SK-N-MC (cell line): Measurements from ENCODE around the gene AGMAT.

Source experiments
- DNase-seq: peaks from one replicate; pipeline ENCODE4 v3.0.0-alpha.2; 2011; ENCODE audit warnings: low read depth, low spot score
- H3K27ac ChIP-seq: fragments of 200-600 bp; sonication (generic); 2 replicates; pipeline ENCODE4 v1.5.1; 2016; ENCODE audit warnings: mixed run types
- H3K36me3 ChIP-seq: fragments of 200-600 bp; sonication (generic); 2 replicates; pipeline ENCODE4 v1.6.1; 2017; ENCODE audit warnings: antibody characterized with exemption, low read length, mixed read lengths; ENCODE audit not compliant: insufficient read depth
- H3K4me3 ChIP-seq: fragments of 200-600 bp; sonication (generic); 2 replicates; pipeline ENCODE4 v1.5.1; 2016
- H3K9ac ChIP-seq: fragments of 200-600 bp; sonication (generic); 2 replicates; pipeline ENCODE4 v1.8.0; 2017; ENCODE audit warnings: mixed run types, mixed read lengths; ENCODE audit not compliant: insufficient read length
- H3K9me3 ChIP-seq: fragments of 200-600 bp; sonication (generic); 2 replicates; pipeline ENCODE4 v1.6.1; 2017; ENCODE audit warnings: low read depth, mild to moderate bottlenecking, antibody characterized with exemption, low read length, moderate library complexity, mixed read lengths
- EZH2 ChIP-seq: fragments of 200-600 bp; sonication (generic); IDR thresholded peaks from one replicate; pipeline ENCODE4 v1.6.1; 2017; ENCODE audit warnings: antibody characterized with exemption
- FOXP2 ChIP-seq: optimal IDR thresholded peaks from 2 replicates; pipeline ENCODE3; 2011; ENCODE audit warnings: mild to moderate bottlenecking, moderate library complexity; ENCODE audit not compliant: insufficient read depth; ENCODE audit errors: extremely low read length, control extremely low read depth
- POLR2AphosphoS5 ChIP-seq: IDR thresholded peaks from 2 replicates; pipeline ENCODE4 v1.6.1; 2012; ENCODE audit warnings: mild to moderate bottlenecking, low read depth, low read length, borderline replicate concordance

Gene AGMAT

DNA sequence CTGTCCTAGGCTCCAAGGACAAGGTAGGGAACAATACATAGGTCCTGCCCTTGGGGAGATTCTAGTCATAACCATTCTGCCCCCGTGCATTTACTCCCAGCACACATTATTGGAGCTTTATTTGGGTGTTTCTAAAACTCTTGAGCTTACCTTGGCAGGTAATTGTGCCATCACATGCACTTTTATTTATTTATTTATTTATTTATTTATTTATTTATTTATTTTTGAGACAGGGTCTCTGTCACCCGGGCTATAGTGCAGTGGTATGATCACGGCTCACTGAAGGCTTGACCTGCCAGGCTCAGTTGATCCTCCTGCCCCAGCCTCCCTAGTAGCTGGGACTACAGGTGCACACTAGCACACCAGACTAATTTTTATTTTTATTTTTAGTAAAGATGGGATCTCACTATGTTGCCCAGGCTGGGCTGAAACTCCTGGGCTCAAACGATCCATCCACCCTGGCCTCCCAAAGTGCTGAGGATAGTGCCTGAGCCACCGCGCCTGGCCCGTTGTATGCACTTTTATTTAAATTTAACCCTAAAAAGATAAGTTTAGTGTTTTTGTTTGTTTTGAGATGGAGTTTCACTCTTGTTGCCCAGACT is 9.2 kb downstream of the AGMAT start:
- TF ChIP-seq EZH2 (no peak), POLR2AphosphoS5 (no peak), FOXP2 (no peak)
- Histone ChIP-seq H3K4me3 (no peak overlapping the region), H3K36me3 (no peaks in the 10 kb centered on the region; the same call in 1 of the 2 replicates), H3K27ac (no peak overlapping the region), H3K9ac (no peak overlapping the region), H3K9me3 (no peaks in the 10 kb centered on the region)
- no peak for DNase-seq

DNA sequence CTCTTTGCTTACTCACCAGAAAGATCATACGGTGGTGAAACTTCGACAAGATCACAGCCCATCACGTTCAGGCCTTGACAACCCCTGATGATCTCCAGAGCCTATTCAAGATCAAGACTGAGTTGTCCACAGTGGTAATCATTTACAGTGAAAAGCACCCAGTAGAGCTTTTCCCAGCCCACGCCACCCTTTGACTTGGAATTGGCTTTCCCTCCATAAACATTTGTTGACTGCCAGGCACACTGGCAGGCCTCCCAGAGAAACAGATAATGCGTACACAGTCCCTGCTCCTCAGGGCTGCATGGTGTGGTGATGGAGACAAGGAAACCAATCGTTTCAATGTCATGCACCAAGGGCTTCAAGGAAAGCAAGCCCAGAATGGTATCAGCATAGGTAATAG is 10.1 kb downstream of the AGMAT start:
- Histone ChIP-seq H3K4me3 (no peak overlapping the region), H3K9ac (no peak overlapping the region), H3K36me3 (no peaks in the 10 kb centered on the region; the same call in 1 of the 2 replicates), H3K9me3 (no peaks in the 10 kb centered on the region), H3K27ac (no peak overlapping the region)
- no peak for DNase-seq
- TF ChIP-seq EZH2 (no peak), FOXP2 (no peak), POLR2AphosphoS5 (no peak)

DNA sequence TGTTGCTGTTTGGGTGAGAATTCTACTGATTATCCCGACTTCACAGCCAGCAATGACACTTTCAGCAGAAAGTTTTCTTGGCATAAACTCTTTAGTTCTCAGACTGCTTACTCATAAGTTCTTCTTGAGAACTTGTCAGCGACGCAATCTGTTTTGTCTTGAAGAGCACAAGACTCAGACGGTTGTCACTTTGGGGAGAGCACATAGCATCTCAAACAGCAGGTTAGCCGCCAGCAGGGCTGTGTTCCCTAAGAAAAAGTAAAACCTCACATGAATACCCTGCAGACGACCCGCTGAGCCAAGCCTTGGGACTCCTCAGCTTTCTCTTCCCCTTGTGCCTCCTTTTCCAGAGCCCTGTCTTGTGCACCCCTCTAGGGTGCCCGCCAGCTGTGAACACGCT is 11.4 kb downstream of the AGMAT start:
- Histone ChIP-seq H3K9me3 (no peaks in the 10 kb centered on the region), H3K36me3 (peaks cover 3% of the 10 kb centered on the region; the same call in 1 of the 2 replicates), H3K27ac (no peak overlapping the region), H3K4me3 (no peak overlapping the region), H3K9ac (no peak overlapping the region)
- TF ChIP-seq FOXP2 (no peak), POLR2AphosphoS5 (no peak), EZH2 (no peak)
- DNase-seq = no peak

DNA sequence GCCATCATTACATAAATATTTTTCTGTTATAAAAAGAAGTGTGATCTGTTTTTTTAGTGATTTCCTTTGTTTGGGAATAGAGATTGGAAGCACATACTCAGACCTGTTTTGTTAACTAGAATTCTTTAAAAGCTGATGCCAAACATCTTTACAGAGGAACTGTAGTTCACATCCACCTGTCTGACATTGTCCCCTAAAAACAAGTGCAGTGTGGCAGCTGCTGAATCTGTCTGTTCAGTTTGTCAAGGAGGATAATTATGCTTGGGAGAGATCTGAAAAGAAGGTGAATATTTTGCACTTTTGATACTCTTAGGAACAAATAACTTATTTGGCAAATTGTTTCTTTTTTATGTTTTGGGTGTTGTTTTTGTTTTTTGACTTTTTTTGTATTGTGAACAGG is 13.6 kb downstream of the AGMAT start:
- Histone ChIP-seq H3K9me3 (no peaks in the 10 kb centered on the region), H3K36me3 (peaks cover 25% of the 10 kb centered on the region), H3K27ac (no peak overlapping the region), H3K9ac (no peak overlapping the region), H3K4me3 (no peak overlapping the region)
- no peak for TF ChIP-seq EZH2
- TF ChIP-seq POLR2AphosphoS5 = no peak
- TF ChIP-seq FOXP2 = no peak
- DNase-seq = no peak

DNA sequence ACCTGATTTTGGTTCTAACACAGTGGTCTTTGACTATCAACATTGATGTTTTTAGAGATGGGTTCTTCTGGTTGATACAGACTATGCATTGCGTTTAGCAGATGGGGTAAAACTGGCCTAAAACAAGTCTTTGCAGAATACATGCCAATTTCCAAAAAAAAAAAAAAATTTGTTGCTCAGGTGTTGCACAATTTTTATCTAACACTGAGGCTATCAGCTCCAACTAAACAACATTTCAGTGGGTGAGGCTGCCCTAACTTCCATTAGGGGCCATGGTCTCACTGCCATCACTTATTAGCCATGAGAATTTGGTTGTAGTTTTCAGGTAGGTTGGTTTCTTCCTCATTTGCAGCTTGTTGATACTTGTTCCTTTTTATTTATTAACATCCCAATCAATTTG is 14.0 kb downstream of the AGMAT start:
- H3K9me3 ChIP-seq = no peaks in the 10 kb centered on the region
- H3K36me3 ChIP-seq = peaks cover 29% of the 10 kb centered on the region
- TF ChIP-seq FOXP2 (no peak), POLR2AphosphoS5 (no peak), EZH2 (no peak)
- no peak overlapping the region for H3K9ac ChIP-seq
- DNase-seq = no peak
- no peak overlapping the region for H3K4me3 ChIP-seq
- H3K27ac ChIP-seq = no peak overlapping the region

DNA sequence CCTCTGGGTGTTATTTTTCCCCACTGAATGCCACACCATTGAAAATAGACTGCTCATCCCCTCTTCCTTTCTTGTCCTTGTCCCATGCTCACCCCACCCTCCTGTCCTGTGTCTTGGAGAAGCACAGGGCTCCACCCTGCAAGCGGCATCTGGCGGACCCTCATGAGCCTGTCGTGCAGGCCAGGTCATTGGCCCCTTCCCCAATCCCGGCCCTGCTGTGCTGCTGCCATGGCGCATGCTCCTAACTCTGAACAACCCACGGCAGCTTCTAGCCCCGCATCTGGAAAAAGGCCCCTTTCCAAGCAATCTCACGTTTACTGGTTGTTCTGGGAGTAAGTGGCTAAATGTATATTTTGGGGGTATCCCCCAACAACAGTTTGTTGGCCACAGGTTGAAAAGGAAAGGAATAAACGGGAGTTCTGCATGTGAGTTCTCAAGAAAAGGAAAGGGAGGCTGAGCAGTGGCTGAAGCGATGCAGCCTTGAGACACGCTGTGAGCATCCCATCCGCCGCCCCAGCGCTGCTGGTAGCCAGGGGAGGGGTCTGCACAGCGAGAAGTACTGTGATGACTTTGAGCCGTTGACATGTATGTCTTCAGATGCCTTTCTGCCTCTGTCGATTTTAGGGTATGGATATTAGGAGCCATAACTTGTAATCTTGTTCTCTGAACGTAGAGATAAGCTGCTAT is 16.3 kb downstream of the AGMAT start:
- no peak for DNase-seq
- no peak overlapping the region for H3K27ac ChIP-seq
- no peak for TF ChIP-seq POLR2AphosphoS5
- TF ChIP-seq FOXP2 = no peak
- no peak for TF ChIP-seq EZH2
- H3K36me3 ChIP-seq = peaks cover 41% of the 10 kb centered on the region
- no peaks in the 10 kb centered on the region for H3K9me3 ChIP-seq
- H3K9ac ChIP-seq = no peak overlapping the region
- H3K4me3 ChIP-seq = no peak overlapping the region

DNA sequence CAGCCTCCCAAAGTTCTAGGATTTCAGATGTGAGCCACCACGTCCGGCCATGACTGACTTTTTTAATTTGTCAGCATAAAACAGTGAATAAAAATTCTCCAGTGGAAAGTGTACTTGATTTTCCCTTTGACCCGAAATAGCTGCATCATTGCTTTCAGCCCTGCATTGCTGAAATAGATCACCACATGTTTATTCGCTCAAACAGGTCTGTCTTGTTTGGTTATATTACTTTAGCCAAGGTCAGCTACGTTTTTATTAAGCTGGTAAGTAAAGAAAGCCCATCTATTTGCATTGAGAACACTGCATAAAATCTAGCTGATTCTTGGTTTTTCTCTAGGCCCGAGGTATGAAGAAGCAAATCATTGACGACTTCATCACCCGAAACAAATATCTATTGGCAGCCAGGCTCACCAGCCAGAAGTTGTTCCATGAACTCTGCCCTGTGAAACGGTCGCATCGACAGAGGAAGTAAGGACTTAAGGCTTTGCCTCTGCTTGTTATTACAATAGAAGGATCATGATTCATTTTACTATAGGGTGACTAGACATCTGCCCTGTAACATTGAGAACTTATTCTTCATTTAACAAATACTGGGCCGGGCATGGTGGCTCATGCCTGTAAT is 25.6 kb downstream of the AGMAT start:
- Histone ChIP-seq H3K36me3 (peaks cover 15% of the 10 kb centered on the region), H3K9ac (no peak overlapping the region), H3K9me3 (no peaks in the 10 kb centered on the region), H3K4me3 (no peak overlapping the region), H3K27ac (no peak overlapping the region)
- no peak for DNase-seq
- TF ChIP-seq POLR2AphosphoS5 = no peak
- TF ChIP-seq FOXP2 = no peak
- no peak for TF ChIP-seq EZH2

DNA sequence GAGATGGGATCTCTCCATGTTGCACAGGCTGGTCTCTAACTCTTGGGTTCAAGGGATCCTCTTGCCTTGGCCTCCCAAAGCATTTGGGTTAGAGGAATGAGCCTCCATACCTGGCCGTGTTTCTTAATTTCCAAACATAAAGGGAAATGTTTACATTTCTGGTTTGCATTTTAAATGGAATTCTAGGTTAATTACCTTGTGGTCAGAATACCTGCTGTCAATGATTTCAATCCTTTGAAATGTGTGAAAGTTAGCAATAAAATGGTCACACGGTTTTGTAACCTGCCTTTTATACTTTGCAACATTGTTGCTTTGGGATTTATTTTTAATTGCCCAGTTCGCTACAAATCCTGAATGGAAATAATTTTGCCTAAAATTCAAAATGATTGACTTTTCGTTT is 26.3 kb downstream of the AGMAT start:
- Histone ChIP-seq H3K36me3 (peaks cover 11% of the 10 kb centered on the region), H3K9ac (no peak overlapping the region), H3K4me3 (no peak overlapping the region), H3K9me3 (no peaks in the 10 kb centered on the region), H3K27ac (no peak overlapping the region)
- TF ChIP-seq POLR2AphosphoS5 (no peak), FOXP2 (no peak), EZH2 (no peak)
- DNase-seq = no peak

DNA sequence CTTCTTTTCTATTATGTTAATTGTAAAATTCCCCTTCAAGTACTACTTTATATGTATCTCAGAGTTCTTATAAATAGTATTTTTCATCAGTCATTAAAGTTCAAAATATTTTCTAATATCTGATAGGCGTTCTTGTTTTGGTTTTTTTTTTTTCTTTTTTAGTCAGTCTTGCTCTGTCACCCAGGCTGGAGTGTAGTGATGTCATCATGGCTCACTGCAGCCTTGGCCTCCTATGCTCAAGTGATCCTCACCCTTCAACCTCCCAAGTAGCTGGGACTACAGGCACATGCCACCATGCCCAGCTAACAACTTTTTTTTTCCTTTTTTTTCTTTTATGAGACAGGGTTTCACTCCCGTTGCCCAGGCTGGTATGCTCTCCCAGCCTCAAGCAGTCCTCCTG is 27.3 kb downstream of the AGMAT start:
- TF ChIP-seq POLR2AphosphoS5 = no peak
- no peak for TF ChIP-seq FOXP2
- no peak for TF ChIP-seq EZH2
- H3K4me3 ChIP-seq = no peak overlapping the region
- no peak overlapping the region for H3K27ac ChIP-seq
- DNase-seq = no peak
- peaks cover 8% of the 10 kb centered on the region for H3K36me3 ChIP-seq
- no peak overlapping the region for H3K9ac ChIP-seq
- no peaks in the 10 kb centered on the region for H3K9me3 ChIP-seq
